GM18517 (cell line): ENCODE measurements around the gene DGKI.

Experiments
- ATAC-seq: cut with Tn5 transposase; IDR thresholded peaks from one replicate; pipeline ENCODE4 v1.9.1; 2021; ENCODE audit warnings: mild to moderate bottlenecking, moderate library complexity; ENCODE audit not compliant: unreplicated experiment

The DGKI gene

GRCh38 chr7:137388916-137389315 is 457.9 kb downstream of the DGKI start:
- no peak for ATAC-seq

- ATAC-seq: no peak
These were observed 459.8 kb downstream of the DGKI start for GRCh38 chr7:137386966-137387365.

GRCh38 chr7:137381045-137381444 is 465.7 kb downstream of the DGKI start:
- ATAC-seq: no peak

GRCh38 chr7:137373507-137373906 is 473.3 kb downstream of the DGKI start:
- no peak for ATAC-seq

- no peak for ATAC-seq
These were observed 475.2 kb downstream of the DGKI start for GRCh38 chr7:137371616-137372015.

GRCh38 chr7:137366995-137367394 is 479.8 kb downstream of the DGKI start:
- no peak for ATAC-seq

GRCh38 chr7:137363683-137364082 is 483.1 kb downstream of the DGKI start:
- ATAC-seq: no peak

- no peak for ATAC-seq
These were observed 486.6 kb downstream of the DGKI start for GRCh38 chr7:137360087-137360679.

- ATAC-seq: no peak
These were observed 491.8 kb downstream of the DGKI start for GRCh38 chr7:137354961-137355360.

GRCh38 chr7:137354396-137354795 is 492.4 kb downstream of the DGKI start:
- no peak for ATAC-seq

GRCh38 chr7:137351941-137352340 is 494.8 kb downstream of the DGKI start:
- ATAC-seq: no peak

GRCh38 chr7:137345799-137346449 is 500.9 kb downstream of the DGKI start:
- no peak for ATAC-seq

GRCh38 chr7:137343281-137343841 is 503.4 kb downstream of the DGKI start, which contains the start of gene PTN:
PTN (minus strand) TSS chr7:137343733; CDS start chr7:137254973, 88,760 bp downstream.
- ATAC-seq: no peak

- ATAC-seq: no peak
These were observed 503.9 kb downstream of the DGKI start for GRCh38 chr7:137342828-137343261.

GRCh38 chr7:137342265-137342664 is 504.5 kb downstream of the DGKI start:
- no peak for ATAC-seq

GRCh38 chr7:137337902-137338301 is 508.9 kb downstream of the DGKI start:
- ATAC-seq: no peak

- ATAC-seq: no peak
These were observed 511.0 kb downstream of the DGKI start for GRCh38 chr7:137335814-137336213.

GRCh38 chr7:137331378-137331777 is 515.4 kb downstream of the DGKI start:
- no peak for ATAC-seq
